ENCODE data around the gene COPA. TPM values are rescaled to one million over a fixed set of nuclear protein-coding genes. Genes with fewer than 3 reads are reported as not detected.

Gene COPA
- total RNA-seq, 1 experiment from 2014 or later, result 118 TPM

GRCh38 chr1:160366731-160367515, 23.9 kb upstream of the COPA start, which contains the start of gene NHLH1:
Gene NHLH1, plus strand, starts transcription at chr1:160367071. Its CDS starts 3,661 bp downstream, at chr1:160370732.
- Histone ChIP-seq H3K56ac (ENCODE audit: insufficient read length, low read depth, low read length) (no peak within 1 kb of the TSS), H4K8ac (replicated peaks; ENCODE audit: insufficient read length, low read depth, low read length) (no peak within 1 kb of the TSS), H3K27ac (ENCODE audit: insufficient read length, low read depth, low read length) (no peak within 1 kb of the TSS), H4K91ac (ENCODE audit: insufficient read length, low read depth, low read length) (no peak within 1 kb of the TSS), H2BK5ac (ENCODE audit: insufficient read length, low read length) (no peak within 1 kb of the TSS), H3K4me2 (ENCODE audit: insufficient read depth, insufficient read length, low read length) (no peak within 1 kb of the TSS), H2BK20ac (ENCODE audit: low read depth, low read length, poor library complexity, severe bottlenecking) (no peak within 1 kb of the TSS), H4K5ac (ENCODE audit: insufficient read length, low read depth, low read length) (no peak within 1 kb of the TSS), H3K4ac (ENCODE audit: low read depth, low read length) (no peak within 1 kb of the TSS), H2BK12ac (ENCODE audit: insufficient read length, low read depth, low read length) (no peak within 1 kb of the TSS), H3T11ph (ENCODE audit: low read length) (no peak within 1 kb of the TSS), H3K14ac (ENCODE audit: insufficient read depth, low read length) (no peak within 1 kb of the TSS; the same call in 1 of the 2 replicates), H4K20me1 (ENCODE audit: control insufficient read depth, insufficient read depth, insufficient read length) (no peaks in the 10 kb centered on the region), H2AK5ac (ENCODE audit: insufficient read length, low read length) (no peak within 1 kb of the TSS), H2AFZ (ENCODE audit: low read length) (no peak within 1 kb of the TSS), H3K23me2 (ENCODE audit: insufficient read length, low read depth, low read length, poor library complexity, severe bottlenecking) (no peaks in the 10 kb centered on the region), H3K79me1 (ENCODE audit: insufficient read depth, low read depth, low read length, poor library complexity, severe bottlenecking) (no peaks in the 10 kb centered on the region), H2BK120ac (ENCODE audit: low read depth, low read length, poor library complexity, severe bottlenecking) (no peak within 1 kb of the TSS), H3K9me3 (ENCODE audit: control insufficient read depth, low read depth, low read length) (no peaks in the 10 kb centered on the region), H3K23ac (ENCODE audit: insufficient read length, low read depth, low read length) (no peak within 1 kb of the TSS), H3K79me2 (ENCODE audit: insufficient read depth, low read length) (no peaks in the 10 kb centered on the region), H3K4me1 (ENCODE audit: insufficient read depth, low read length) (no peaks in the 10 kb centered on the region; the same call in 1 of the 2 replicates), H3K9ac (ENCODE audit: extremely low read depth, insufficient read length, low read length) (no peak within 1 kb of the TSS), H3K27me3 (ENCODE audit: insufficient read depth, low read length) (no peaks in the 10 kb centered on the region), H2BK15ac (ENCODE audit: low read depth, low read length) (no peak within 1 kb of the TSS), H3K18ac (ENCODE audit: insufficient read length, low read depth, low read length) (peak within 1 kb of the TSS; percentile 4)
- H3K9me3 Mint-ChIP-seq, result no peaks in the 10 kb centered on the region
- peaks cover 39 to 65% of the 10 kb centered on the region in 2 experiments for H3K4me1 Mint-ChIP-seq
- no CpG with 5 or more reads among the region's 15 CpGs for WGBS (ENCODE audit: extremely low coverage, insufficient read length, low lambda C conversion rate)
- H3K36me3 Mint-ChIP-seq (ENCODE audit: insufficient read depth in 1 of 3, low read depth in 3 of 3), result peaks cover 0 to 2% (median 0%) of the 10 kb centered on the region in 3 experiments; a peak in 1 of 7 replicates
- H3K4me3 Mint-ChIP-seq, result no peak within 1 kb of the TSS
- no peak for DNase-seq
- H3K27ac Mint-ChIP-seq, result peak within 1 kb of the TSS in 2 of 3 experiments; percentile 63 to 69; a peak in 5 of 7 replicates
- peaks cover 4% of the 10 kb centered on the region; the same call in 1 of the 2 replicates for H3K27me3 Mint-ChIP-seq (ENCODE audit: low read depth)
- TF ChIP-seq, protein P1, sequence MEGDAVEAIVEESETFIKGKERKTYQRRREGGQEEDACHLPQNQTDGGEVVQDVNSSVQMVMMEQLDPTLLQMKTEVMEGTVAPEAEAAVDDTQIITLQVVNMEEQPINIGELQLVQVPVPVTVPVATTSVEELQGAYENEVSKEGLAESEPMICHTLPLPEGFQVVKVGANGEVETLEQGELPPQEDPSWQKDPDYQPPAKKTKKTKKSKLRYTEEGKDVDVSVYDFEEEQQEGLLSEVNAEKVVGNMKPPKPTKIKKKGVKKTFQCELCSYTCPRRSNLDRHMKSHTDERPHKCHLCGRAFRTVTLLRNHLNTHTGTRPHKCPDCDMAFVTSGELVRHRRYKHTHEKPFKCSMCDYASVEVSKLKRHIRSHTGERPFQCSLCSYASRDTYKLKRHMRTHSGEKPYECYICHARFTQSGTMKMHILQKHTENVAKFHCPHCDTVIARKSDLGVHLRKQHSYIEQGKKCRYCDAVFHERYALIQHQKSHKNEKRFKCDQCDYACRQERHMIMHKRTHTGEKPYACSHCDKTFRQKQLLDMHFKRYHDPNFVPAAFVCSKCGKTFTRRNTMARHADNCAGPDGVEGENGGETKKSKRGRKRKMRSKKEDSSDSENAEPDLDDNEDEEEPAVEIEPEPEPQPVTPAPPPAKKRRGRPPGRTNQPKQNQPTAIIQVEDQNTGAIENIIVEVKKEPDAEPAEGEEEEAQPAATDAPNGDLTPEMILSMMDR (conservative IDR thresholded peaks at IDR 0.05), result no peak

Measured in H9 (cell line).